CD4-positive, alpha-beta T cell treated with Interleukin-10 for 1 hour (primary cell): ENCODE measurements around the gene CHCHD3.
"Not testable (repeated sequence)": the region's sequence is repeated elsewhere in the genome, so short reads cannot be mapped to it uniquely, and the experiment has no call there.

Source experiments
- DNase-seq: peaks from one replicate; pipeline ENCODE4 v3.0.0-alpha.2; 2020

CHCHD3 gene

DNA sequence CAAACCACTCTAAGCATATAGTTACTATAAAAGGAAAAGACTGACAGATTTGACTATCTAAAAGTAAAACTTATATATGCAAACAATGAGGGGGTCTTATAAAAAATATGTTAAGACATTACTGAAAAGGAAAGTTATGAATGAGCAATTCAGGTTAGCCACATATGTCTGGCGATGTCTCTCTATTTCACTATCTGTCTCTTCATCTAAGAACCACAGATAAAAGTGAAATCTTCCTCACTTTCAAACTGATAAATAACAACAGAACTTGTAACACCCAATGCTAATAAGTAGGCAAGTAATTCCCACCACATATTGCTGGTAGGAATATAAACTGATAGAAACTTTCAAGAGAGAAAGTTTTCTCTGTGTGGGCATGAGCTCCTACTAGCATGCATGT lies 138.2 kb downstream of the CHCHD3 start:
- no peak for DNase-seq

DNA sequence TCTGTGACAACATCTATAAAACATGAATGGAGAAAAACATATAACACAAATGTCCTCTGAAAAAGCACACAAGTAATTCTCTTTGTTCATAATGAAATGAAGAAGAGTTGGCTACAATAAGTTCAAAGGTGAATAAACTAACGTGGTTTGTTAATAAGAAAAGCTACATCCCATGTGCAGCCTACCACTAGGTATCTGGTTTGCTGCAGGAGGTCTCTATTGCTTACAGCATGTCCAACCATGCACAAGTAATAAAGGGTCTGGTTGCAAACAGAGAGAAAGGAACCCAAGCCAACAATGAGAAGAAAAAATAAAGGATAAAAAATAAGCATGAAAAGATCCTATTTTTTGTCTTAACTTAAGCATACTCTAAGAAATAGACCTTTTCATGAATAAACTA lies 139.2 kb downstream of the CHCHD3 start:
- DNase-seq, result no peak

DNA sequence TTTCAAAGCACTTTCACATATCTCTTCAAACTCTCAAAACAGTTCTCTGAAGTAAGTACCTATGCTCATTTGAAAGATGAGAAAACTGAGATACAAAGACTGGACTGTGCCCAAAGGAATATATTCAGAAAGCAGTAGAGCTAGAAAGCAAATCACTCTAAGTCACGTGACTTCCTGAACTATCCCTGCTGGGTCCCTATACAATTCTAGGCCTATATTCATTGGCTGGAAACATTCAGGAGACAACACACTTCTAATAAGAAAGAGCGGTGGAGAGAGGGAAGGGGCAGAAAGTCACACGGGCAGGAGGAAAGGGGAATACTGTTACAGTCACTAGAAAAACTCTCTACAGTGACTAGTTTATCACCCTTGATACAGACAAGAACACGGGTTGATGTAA lies 140.0 kb downstream of the CHCHD3 start:
- no peak for DNase-seq

DNA sequence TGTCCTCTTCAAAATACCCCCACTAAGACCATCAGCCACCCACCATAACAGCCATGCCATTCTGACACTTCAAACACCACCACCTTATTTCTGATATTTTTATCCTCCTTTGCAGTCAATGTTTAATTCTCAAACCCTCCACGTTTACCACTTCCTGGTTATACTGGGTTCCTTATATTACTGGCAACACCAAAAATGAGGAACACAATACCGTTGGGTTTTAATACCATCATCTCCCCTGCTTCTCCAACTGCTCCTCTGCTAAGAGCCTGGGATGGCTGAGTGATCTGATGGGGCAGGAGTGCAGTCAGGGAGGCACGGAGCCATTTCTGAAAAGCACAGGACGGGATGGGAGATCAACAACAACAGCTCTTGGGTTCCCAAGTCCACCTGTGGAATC lies 140.5 kb downstream of the CHCHD3 start:
- no peak for DNase-seq

DNA sequence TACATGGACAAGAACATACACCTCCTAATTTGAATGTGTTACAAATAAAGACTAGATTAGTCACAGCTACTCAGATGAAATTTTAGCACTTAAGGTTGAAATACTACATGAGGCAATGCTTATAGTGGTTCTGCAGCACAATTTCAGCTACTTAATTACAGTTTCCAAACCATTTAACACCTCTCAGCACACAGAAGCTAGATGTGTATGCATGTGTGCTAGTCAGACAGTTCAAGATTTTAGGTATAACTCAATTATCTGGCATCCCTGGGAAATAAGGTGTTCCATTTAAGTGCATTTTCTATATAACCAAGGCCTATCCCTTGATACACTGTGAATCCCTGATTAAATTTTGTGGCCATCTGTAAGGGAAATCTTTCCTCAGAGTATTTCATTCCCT lies 141.8 kb downstream of the CHCHD3 start:
- DNase-seq, result no peak

DNA sequence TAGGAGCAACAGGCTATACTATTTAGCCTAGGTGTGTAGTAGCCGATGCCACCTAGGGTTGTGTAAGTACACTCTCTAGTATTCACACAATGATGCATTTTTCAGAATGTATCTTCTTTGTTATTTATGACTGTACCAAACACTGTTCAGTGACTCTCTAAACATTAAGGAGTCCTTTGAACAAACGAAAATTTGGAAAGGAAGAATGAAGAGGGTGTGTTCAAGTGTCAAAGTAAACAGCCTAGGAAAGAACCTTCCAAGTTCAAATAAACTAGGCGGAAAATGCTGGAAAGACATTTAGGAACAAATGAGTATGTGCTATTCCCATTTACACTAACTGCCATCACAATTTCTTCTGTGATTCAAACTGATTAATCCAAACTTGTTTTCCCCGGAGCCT lies 142.4 kb downstream of the CHCHD3 start:
- DNase-seq, result no peak

DNA sequence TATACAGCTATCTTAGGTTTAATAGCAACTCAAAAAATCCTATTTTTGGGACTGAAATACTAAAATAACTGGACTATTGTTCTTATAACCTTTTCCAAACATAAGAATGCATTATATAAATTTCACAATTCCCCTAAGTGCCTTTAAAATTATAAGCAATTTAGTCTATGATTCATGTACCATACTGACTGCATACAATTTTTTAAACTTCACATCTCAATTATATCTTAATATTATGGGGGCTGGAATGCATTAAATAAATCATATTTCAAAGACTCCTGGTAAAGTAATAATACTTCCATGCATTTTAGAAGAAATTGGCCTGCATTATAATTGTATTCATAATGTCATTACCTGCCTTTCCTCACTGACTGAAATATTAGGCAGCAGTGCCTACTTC lies 144.6 kb downstream of the CHCHD3 start:
- no peak for DNase-seq

DNA sequence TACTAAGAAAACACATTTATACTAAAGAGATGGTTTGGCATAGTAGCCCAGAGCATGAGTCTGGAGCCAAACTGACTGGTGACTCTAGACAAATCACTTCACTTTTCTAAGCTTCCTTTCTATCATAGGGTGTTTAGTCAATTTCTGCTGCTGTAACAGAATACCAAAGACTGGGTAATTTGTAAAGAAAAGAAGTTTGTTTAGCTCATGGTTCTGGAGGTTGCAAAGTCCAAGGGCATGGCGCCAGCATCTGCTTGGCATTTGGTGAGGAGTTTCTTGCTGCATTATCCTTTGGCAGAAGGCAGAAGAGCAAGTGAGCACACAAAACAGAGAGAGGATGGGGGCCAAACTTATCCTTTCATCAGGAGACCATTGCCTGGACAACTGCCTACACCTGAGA lies 146.3 kb downstream of the CHCHD3 start:
- no peak for DNase-seq

DNA sequence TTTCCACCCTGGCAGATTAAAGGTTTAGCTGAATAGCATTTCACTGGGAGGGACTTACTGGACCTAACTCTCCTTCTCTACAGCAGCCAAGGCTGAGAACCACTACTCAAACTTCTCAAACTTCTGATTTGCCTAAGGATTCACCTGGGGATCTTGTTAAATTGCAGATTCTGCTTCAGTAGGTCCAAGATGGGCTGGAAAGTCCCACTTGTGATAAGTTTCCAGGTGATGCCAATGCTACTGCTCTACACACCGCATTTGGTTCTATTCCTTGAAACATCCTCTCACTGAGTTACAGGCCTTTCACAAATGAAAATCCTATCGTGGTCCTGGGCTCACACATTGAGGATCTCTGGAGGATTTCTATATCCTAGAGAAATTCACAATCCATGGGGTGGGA lies 147.9 kb downstream of the CHCHD3 start:
- no peak for DNase-seq

DNA sequence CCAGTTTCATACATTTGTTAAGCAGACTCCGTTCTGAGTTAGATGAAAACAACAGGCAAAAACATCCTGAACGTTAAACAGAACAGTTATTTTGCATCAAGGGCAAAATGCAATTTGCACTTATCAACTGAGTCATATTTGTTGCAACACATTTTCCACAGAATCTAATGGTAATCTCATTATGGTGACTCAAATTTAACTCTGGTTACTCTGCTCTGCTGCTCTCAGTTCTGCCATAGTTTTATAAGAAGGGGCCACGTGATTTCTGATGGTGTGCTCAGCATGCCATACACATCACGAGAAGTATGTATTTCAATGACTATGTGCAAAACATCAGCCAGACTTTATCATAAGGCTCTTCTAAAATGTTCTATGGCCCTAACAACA lies 148.8 kb downstream of the CHCHD3 start:
- DNase-seq, result no peak

DNA sequence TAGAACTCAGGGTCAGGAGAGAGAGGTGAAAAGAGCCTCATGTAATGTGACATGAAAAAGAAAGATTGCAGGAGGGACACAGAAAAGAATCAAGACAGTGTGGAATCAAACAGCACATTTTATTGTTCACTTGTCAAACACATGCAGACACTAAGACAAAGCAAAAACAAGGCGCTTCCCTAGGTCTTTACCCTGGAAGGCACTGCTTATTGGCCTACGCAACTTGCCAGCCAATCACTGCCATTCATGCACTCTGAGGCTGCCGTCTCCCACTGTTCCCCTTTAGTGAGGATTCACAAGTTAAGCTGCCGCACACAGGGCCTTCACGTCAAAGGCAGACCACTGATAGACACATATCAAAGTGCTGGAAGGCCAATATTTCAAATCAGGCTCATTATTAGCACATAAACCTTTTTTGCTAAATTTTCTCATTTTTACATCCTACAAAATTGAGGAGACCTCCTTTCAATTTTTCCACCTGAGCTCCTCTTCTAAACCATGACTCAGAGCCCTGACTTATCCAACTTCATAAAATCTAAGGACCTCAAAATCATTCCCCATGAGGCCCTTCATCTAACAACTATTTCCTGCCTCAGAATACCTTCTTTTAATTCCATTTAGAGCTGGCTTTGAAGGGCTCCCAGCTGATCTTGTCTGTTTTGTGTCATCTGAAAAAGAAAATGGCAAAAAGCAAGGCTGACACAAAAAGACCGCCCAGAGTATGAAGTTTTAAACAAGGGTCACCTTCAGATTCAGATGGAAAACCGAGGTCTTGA lies 149.4 kb downstream of the CHCHD3 start:
- DNase-seq, result no peak

DNA sequence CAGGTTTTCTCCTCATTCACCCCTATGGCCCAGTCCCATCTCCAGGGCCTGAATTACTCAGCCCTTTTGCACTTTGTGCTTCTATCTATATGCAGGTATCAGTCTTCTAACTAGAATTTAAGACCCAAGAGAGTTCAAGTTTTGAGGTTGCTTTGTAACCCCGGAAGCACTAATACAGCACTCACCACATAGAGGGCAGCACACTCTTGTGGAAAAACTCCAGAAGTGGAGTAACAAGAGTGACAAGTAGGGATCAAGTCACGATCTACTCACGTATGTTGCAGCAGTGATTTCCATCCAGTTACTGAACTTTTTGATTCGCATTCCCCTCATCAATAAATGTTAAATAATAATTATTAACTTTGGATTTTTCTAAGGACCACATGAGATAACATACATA lies 151.0 kb downstream of the CHCHD3 start:
- DNase-seq, result no peak

DNA sequence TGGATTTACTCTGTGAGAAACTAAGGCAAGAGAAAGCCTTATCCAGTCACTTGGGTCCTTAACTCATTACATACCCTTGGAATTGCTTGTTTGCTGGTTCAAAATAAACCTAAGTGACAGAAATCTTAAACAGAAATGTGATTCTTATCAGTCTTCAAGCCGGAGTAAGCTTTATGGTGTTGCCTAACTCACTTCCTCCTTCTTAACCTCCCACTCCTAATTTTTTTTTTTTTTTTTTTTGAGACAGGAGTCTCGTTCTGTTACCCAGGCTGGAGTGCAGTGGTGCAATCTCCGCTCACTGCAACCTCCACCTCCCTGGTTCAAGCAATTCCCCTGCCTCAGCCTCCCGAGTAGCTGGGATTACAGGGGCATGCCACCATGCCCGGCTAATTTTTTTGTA lies 151.9 kb downstream of the CHCHD3 start:
- DNase-seq, result not testable (repeated sequence)

DNA sequence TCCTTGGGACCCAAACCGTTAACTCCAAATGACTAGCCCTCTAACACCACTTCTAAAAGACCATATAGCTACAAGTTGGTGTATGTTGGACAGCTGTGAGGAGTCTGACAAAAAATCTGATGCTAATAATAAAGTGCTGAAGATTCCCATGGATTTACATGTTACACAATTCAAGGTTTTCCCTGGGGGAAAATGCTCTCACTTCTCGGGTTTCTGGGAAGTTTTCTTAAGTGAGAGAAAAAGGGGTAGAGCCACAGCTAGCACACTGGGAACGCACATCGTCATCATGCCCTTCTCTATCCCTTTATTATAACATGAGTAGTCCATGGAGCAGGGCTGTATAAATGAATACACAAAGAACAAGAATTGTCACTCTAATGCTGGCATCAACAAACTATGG lies 162.1 kb downstream of the CHCHD3 start:
- no peak for DNase-seq

DNA sequence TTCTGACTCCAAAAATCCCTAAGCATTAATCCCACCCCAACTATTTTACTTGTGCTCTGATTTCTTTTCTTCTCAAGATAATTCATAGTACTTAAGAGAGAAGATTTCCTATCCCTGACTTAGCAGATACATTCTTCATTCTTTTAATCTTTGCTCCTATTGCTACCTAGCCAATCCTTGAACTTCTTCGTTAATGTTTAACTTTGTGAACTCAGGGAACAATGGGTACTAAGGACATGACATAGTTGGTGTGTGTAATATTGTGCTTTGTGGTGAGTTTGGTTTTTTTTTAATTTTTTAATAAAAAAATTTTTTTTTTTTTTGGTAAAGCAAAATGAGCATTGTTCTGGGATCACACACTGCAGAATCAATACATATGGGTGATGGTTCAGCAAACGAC lies 166.2 kb downstream of the CHCHD3 start:
- no peak for DNase-seq

DNA sequence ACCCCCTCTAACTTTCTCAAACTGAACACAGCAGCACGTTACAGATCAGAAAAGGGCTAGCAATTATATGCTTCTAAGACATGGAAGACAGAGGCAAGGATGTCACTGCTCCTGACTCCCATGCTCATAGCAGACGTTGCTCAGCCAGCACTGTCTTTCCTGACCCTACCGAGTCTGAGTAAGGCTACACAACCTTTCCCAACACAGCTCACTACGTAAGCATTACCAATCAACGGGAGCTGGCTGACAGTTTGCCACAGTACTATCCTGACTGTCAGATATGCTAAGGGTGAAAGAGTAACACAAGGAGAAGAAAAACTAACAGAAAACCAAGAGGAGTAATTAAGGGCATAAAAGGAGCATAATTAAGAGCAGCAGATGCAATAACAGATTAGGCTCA lies 171.2 kb downstream of the CHCHD3 start:
- DNase-seq, result no peak

DNA sequence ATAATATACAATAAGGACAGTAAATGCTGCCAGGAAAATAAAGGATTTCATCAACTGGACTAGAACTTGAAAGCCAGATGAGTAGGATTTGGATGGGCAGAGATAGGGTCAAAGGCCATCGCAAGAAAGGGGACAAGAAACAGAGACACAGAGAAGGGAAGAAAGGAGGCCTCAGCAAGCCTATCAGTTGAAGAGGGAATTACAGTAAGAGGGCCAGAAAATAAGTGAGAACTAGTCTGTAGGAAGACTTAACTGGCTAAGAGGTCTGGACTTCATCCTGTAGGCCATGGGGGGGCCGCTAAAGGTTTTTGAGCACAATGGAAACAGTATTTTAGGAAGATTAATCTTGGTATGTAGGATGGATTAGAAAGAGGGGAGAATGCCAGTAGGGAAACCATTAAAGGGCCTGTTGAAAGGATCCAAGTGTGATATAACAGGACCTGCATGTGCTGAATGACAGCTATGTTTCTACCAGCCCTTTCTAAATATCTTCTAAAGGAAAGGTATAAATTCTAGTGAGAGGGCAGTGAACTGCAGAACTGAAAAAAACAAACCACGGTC lies 174.4 kb downstream of the CHCHD3 start:
- DNase-seq, result no peak

DNA sequence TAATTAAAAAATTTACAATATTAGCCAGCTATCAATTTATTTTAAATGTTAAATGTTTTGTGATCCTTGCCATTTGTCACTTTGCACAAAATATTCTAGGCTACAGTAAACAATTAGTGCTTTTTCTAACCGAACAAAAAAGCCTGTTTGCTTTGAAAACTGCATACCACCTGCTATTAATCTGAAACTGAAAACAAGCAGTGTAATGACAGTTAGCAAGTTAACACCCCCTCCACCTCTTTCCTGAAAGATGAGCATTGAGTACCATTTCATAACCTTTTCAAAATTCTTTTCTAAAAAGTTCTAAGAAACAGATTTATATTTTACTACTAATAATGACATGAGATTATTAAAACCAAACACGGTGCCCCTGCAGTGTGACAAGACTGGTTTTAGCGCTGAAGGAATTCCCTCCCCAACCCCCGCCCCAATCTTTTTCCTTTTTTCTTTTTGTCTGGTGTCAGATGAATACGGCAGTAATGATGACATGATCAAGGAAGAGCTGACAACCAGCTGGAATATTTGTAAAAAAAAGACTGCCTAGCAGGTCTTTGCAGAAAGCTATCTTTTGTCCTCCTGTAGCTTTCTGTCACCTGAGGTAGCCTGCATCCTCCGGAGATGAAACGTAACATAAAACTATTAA lies 175.6 kb downstream of the CHCHD3 start:
- DNase-seq, result no peak

DNA sequence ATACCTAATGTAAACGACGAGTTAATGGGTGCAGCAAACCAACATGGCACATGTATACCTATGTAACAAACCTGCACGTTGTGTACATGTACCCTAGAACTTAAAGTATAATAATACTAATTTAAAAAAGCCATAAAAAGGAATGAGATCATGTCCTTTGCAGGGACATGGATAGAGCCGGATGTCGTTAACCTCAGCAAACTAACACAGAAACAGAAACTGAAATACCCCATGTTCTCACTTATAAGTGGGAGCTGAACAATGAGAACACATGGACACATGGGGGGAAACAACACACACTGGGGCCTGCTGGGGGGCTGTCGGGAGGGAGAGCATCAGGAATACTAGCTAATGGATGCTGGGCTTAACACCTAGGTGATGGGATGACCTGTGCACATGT lies 176.8 kb downstream of the CHCHD3 start:
- not testable (repeated sequence) for DNase-seq

DNA sequence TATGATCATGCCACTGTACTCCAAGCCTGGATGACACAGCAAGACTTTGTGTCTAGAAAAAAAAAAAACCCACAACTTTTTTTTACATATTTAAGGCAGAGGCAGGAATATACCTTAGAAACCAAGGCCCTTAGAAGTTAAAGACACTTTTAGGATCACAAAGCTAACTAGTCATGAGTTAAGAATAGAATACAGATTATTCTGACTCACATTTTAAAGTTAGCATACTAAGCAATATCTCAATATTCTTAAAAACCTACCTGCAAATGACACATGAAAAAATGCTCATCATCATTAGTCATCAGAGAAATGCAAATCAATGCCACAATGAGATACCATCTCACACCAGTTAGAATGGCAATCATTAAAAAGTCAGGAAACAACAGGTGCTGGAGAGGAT lies 177.7 kb downstream of the CHCHD3 start:
- no peak for DNase-seq

DNA sequence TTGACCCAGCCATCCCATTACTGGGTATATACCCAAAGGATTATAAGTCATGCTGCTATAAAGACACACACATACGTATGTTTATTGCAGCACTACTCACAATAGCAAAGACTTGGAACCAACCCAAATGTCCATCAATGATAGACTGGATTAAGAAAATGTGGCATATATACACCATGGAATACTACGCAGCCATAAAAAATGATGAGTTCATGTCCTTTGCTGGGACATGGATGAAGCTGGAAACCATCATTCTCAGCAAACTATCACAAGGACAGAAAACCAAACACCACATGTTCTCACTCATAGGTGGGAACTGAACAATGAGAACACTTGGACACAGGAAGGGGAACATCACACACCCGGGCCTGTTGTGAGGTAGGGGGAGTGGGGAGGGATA lies 179.6 kb downstream of the CHCHD3 start:
- DNase-seq, result not testable (repeated sequence)

DNA sequence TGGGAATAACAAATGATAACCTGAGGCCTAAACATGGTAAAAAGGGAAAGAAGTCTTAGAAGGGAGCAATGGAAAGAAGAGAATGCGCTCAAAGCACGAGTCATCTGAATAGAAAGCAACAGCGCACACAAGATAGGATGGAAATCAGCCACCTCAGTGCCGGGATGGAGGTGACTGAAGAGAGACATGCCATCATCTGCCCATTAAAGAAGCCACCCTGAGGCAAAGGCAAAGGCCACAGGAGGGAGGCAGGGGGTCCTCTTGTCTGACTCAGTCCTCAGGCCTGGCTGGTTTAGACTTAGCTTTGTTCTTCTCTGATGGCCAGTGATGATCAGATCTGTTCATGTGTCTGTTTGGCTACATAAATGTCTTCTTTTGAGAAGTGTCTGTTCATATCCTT lies 180.6 kb downstream of the CHCHD3 start:
- DNase-seq, result no peak

DNA sequence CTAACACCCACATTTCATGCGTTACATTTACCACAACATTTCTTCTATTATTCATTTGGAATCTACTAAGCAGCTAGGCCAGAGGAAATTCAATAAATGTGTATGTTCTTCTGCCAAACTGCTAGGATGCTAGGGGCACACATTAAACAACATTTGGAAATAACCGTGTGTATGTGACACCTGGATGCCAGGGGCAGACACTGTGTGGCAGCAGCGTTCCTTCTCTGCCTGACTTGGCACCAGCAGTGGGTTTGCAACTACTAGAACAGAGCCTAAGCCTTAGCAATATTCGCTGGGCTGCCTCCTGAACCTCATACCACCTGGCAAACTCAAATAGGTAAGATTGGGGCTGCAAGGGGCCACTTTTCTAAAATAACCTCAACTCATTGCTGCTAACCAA lies 182.1 kb downstream of the CHCHD3 start:
- DNase-seq, result no peak

DNA sequence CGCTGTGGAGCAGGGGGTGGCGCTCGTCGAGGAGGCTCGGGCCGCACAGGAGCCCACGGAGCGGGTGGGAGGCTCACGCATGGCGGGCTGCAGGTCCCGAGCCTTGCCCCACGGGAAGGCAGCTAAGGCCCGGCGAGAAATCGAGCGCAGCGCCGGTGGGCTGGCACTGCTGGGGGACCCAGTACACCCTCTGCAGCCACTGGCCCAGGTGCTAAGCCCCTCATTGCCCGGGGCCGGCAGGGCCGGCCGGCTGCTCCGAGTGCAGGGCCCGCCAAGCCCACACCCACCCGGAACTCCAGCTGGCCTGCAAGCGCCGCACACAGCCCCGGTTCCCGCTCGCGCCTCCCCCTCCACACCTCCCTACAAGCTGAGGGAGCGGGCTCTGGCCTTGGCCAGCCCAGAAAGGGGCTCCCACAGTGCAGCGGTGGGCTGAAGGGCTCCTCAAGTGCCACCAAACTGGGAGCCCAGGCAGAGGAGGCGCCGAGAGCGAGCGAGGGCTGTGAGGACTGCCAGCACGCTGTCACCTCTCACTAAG lies 183.2 kb downstream of the CHCHD3 start:
- not testable (repeated sequence) for DNase-seq
